ENCODE data around the gene CMSS1. TPM values are rescaled to one million over a fixed set of nuclear protein-coding genes. Genes with fewer than 3 reads are reported as not detected.

CMSS1 gene
- total RNA-seq, 4 donors from 2014 or later, result 2.4 to 29.9 (median 5.2) TPM

- Histone ChIP-seq H3K27ac (peak overlapping the region; percentile 84 to 90 (median 88)), H3K9me3 (no peaks in the 10 kb centered on the region), H3K4me1 (peaks cover 0 to 39% (median 9%) of the 10 kb centered on the region in 4 donors), H3K4me3 (no peak overlapping the region), H3K27me3 (no peaks in the 10 kb centered on the region), H3K36me3 (no peaks in the 10 kb centered on the region)
- DNase-seq, result no peak
- 95 to 100% methylated on average over 1 of the region's 1 CpG for WGBS, 2 donors (ENCODE audit: low coverage in 1 of 2)
- in situ Hi-C loops (cut with MboI; ENCODE audit: low pct_ligation_motif_present in 1 of 4, low pct_unique_long_range_greater_than_20kb in 1 of 4, low sequenced_read_pairs in 3 of 4) (no loop called here), intact Hi-C loops (cut with DNase I; ENCODE audit: low total_unique reads) (no loop called here)
- TF ChIP-seq EP300 (IDR thresholded peaks at IDR 0.05; ENCODE audit: low read depth) (no peak), POLR2AphosphoS5 (IDR thresholded peaks at IDR 0.05) (peak; percentile 52 to 71 (median 68))
Observed at GRCh38 chr3:99878005-99878404, 60.3 kb downstream of the CMSS1 start.

GRCh38 chr3:99879275-99879674, 61.6 kb downstream of the CMSS1 start:
- intact Hi-C loops (cut with DNase I; ENCODE audit: low total_unique reads), result no loop called here
- no peak for DNase-seq
- Histone ChIP-seq H3K4me1 (peaks cover 0 to 35% (median 7%) of the 10 kb centered on the region in 4 donors), H3K9me3 (no peaks in the 10 kb centered on the region), H3K36me3 (no peaks in the 10 kb centered on the region), H3K4me3 (no peak overlapping the region), H3K27ac (peak overlapping the region; percentile 84 to 90 (median 88)), H3K27me3 (no peaks in the 10 kb centered on the region)
- TF ChIP-seq EP300 (IDR thresholded peaks at IDR 0.05; ENCODE audit: low read depth), result no peak
- TF ChIP-seq POLR2A (IDR thresholded peaks at IDR 0.05), result no peak
- no peak for TF ChIP-seq POLR2AphosphoS5 (IDR thresholded peaks at IDR 0.05)
- no peak for TF ChIP-seq CTCF (IDR thresholded peaks at IDR 0.05)
- WGBS, 2 donors (ENCODE audit: low coverage in 1 of 2), result 100% methylated on average over 2 of the region's 2 CpGs
- in situ Hi-C loops (cut with MboI; ENCODE audit: low pct_ligation_motif_present in 1 of 4, low pct_unique_long_range_greater_than_20kb in 1 of 4, low sequenced_read_pairs in 3 of 4), result no loop called here

- 66 to 76% methylated on average over 2 of the region's 2 CpGs for WGBS, 2 donors (ENCODE audit: low coverage in 1 of 2)
- no peak for DNase-seq
- H3K4me1 ChIP-seq, result peaks cover 0 to 35% (median 10%) of the 10 kb centered on the region in 4 donors
- TF ChIP-seq POLR2AphosphoS5 (IDR thresholded peaks at IDR 0.05) (peak in 1 of 3 donors; percentile 34), POLR2A (IDR thresholded peaks at IDR 0.05) (no peak), CTCF (IDR thresholded peaks at IDR 0.05) (no peak), EP300 (IDR thresholded peaks at IDR 0.05; ENCODE audit: low read depth) (peak; percentile 34)
- no peaks in the 10 kb centered on the region for H3K27me3 ChIP-seq
- intact Hi-C loops (cut with DNase I; ENCODE audit: low total_unique reads), result no loop called here
- peak overlapping the region; percentile 50 to 84 (median 74) for H3K27ac ChIP-seq
- no peaks in the 10 kb centered on the region for H3K36me3 ChIP-seq
- no peaks in the 10 kb centered on the region for H3K9me3 ChIP-seq
- in situ Hi-C loops (cut with MboI; ENCODE audit: low pct_ligation_motif_present in 1 of 4, low pct_unique_long_range_greater_than_20kb in 1 of 4, low sequenced_read_pairs in 3 of 4), result no loop called here
- H3K4me3 ChIP-seq, result no peak overlapping the region
Observed at GRCh38 chr3:99881121-99881524, 63.5 kb downstream of the CMSS1 start.

- intact Hi-C loops (cut with DNase I; ENCODE audit: low total_unique reads) (no loop called here), in situ Hi-C loops (cut with MboI; ENCODE audit: low pct_ligation_motif_present in 1 of 4, low pct_unique_long_range_greater_than_20kb in 1 of 4, low sequenced_read_pairs in 3 of 4) (no loop called here)
- Histone ChIP-seq H3K36me3 (no peaks in the 10 kb centered on the region), H3K27me3 (no peaks in the 10 kb centered on the region), H3K9me3 (no peaks in the 10 kb centered on the region), H3K27ac (peak overlapping the region; percentile 49 to 84 (median 62)), H3K4me1 (peaks cover 0 to 35% (median 10%) of the 10 kb centered on the region in 4 donors), H3K4me3 (no peak overlapping the region)
- WGBS, 2 donors (ENCODE audit: low coverage in 1 of 2), result 97 to 100% methylated on average over 1 of the region's 1 CpG
- no peak for DNase-seq
- TF ChIP-seq EP300 (IDR thresholded peaks at IDR 0.05; ENCODE audit: low read depth) (no peak), POLR2AphosphoS5 (IDR thresholded peaks at IDR 0.05) (no peak), POLR2A (IDR thresholded peaks at IDR 0.05) (no peak), CTCF (IDR thresholded peaks at IDR 0.05) (no peak)
Observed at GRCh38 chr3:99882436-99883137, 64.9 kb downstream of the CMSS1 start.
